Activated CD4-positive, alpha-beta T cell treated with anti-CD3 and anti-CD28 coated beads for 36 hours (primary cell): Measurements from ENCODE around the gene TTLL10. TPM values are rescaled to one million over a fixed set of nuclear protein-coding genes. Genes with fewer than 3 reads are reported as not detected.

ENCODE experiments used
- ATAC-seq: fragments of 200-7000 bp; cut with Tn5 transposase; one replicate; pipeline ENCODE4 v1.10.0; 2021; ENCODE audit warnings: mild to moderate bottlenecking, moderate library complexity
- CTCF ChIA-PET: fragments of 350-600 bp; sonication (Branson Sonifier 250); formaldehyde crosslinking; loops from one replicate; lab custom pipeline; 2021; ENCODE audit warnings: antibody characterized with exemption; lab: Charles Lee
- POLR2A ChIA-PET: fragments of 350-600 bp; sonication (Branson Sonifier 250); formaldehyde crosslinking; loops from one replicate; lab custom pipeline; 2021; ENCODE audit warnings: antibody characterized with exemption, inconsistent platforms; lab: Charles Lee
- DNase-seq: peaks from one replicate; pipeline ENCODE4 v3.0.0-alpha.2; 2020
- H3K27ac Mint-ChIP-seq: one replicate; pipeline ENCODE4 v1.8.0; 2021; ENCODE audit warnings: mixed read lengths
- H3K27me3 Mint-ChIP-seq: one replicate; pipeline ENCODE4 v1.8.0; 2021; ENCODE audit warnings: mixed read lengths
- H3K36me3 Mint-ChIP-seq: one replicate; pipeline ENCODE4 v1.8.0; 2021; ENCODE audit warnings: low read depth, mixed read lengths
- H3K4me1 Mint-ChIP-seq: one replicate; pipeline ENCODE4 v1.8.0; 2021; ENCODE audit warnings: mixed read lengths
- H3K4me3 Mint-ChIP-seq: one replicate; pipeline ENCODE4 v1.8.0; 2021; ENCODE audit warnings: mild to moderate bottlenecking, moderate library complexity, mixed read lengths
- H3K9me3 Mint-ChIP-seq: one replicate; pipeline ENCODE4 v1.8.0; 2021; ENCODE audit warnings: low read depth, mixed read lengths
- intact Hi-C, 2 experiments: fragments of 100-400 bp; cut with DNase I in 1 of 2; cut with micrococcal nuclease in 1 of 2; formaldehyde crosslinking; loops; one replicate each; pipeline versions ENCODE4 v1.14.2 to v1.15.1; 2022 to 2024; cut with DNase I, micrococcal nuclease
- total RNA-seq, 2 experiments: library from RNA; stranded (reverse); gene quantifications; one replicate each; pipeline ENCODE4 v1.2.3, GENCODE V29; 2021

Gene TTLL10
- total RNA-seq, 2 experiments from 2014 or later: not detected

GRCh38 chr1:1229770-1230169 is 56.1 kb downstream of the TTLL10 start:
- Mint-ChIP-seq H3K4me3 (peak overlapping the region; percentile 94), H3K27ac (peak overlapping the region; percentile 83), H3K4me1 (peaks cover 43% of the 10 kb centered on the region), H3K27me3 (no peaks in the 10 kb centered on the region), H3K36me3 (peaks cover 45% of the 10 kb centered on the region), H3K9me3 (no peaks in the 10 kb centered on the region)
- ATAC-seq (no peak), DNase-seq (no peak)
- intact Hi-C loops: no loop called here
- ChIA-PET POLR2A (no interaction called here), CTCF (interaction anchor here (0.5 to 2.8 kb wide), 2 partner anchors 108 to 164 kb away, joined by 3 to 18 read pairs; no protein-coding TSS in a partner anchor)

- H3K4me1 Mint-ChIP-seq: peaks cover 39% of the 10 kb centered on the region
- ATAC-seq (no peak), DNase-seq (no peak)
- intact Hi-C loops: loop anchor here (1.0 kb wide), 1 partner anchor 109 kb away; no protein-coding TSS in a partner anchor
- CTCF ChIA-PET: interaction anchor here (1.0 to 2.8 kb wide), 2 partner anchors 20 to 109 kb away, joined by 5 to 18 read pairs; no protein-coding TSS in a partner anchor
- peak overlapping the region; percentile 91 for H3K27ac Mint-ChIP-seq
- POLR2A ChIA-PET: no interaction called here
- peak overlapping the region; percentile 94 for H3K4me3 Mint-ChIP-seq
- H3K36me3 Mint-ChIP-seq: peaks cover 39% of the 10 kb centered on the region
- no peaks in the 10 kb centered on the region for H3K9me3 Mint-ChIP-seq
- H3K27me3 Mint-ChIP-seq: no peaks in the 10 kb centered on the region
Measured at GRCh38 chr1:1230656-1231399, 57.1 kb downstream of the TTLL10 start.

- peak within 1 kb of the TSS; percentile 91 for H3K27ac Mint-ChIP-seq
- ATAC-seq (peak; percentile 98), DNase-seq (peak; percentile 98)
- POLR2A ChIA-PET: interaction anchor here (0.7 kb wide), 1 partner anchor 392 kb away, joined by 3 read pairs; no protein-coding TSS in a partner anchor
- no peaks in the 10 kb centered on the region for H3K9me3 Mint-ChIP-seq
- peaks cover 37% of the 10 kb centered on the region for H3K36me3 Mint-ChIP-seq
- intact Hi-C loops: loop anchor here (1.0 to 2.0 kb wide), 17 partner anchors 17 to 384 kb away; partner anchors contain the start of genes C1orf159 (in 2 of the 2), ATAD3A (in 1 of the 2), AURKAIP1 (in 1 of the 2) and CCNL2 (in 1 of the 2)
- H3K4me3 Mint-ChIP-seq: peak within 1 kb of the TSS; percentile 94
- CTCF ChIA-PET: interaction anchor here (1.0 to 2.8 kb wide), 3 partner anchors 19 to 109 kb away, joined by 3 to 18 read pairs (median 5); no protein-coding TSS in a partner anchor
- no peaks in the 10 kb centered on the region for H3K27me3 Mint-ChIP-seq
- peaks cover 35% of the 10 kb centered on the region for H3K4me1 Mint-ChIP-seq
Measured at GRCh38 chr1:1231400-1232207, 57.9 kb downstream of the TTLL10 start, which contains the start of gene SDF4. SDF4 (minus strand) TSS chr1:1232001; CDS start chr1:1228772, 3,229 bp downstream.

GRCh38 chr1:1232208-1232795 is 58.6 kb downstream of the TTLL10 start, which contains the start of gene B3GALT6:
B3GALT6 (plus strand) TSS chr1:1232237; CDS start chr1:1232279, 42 bp downstream.
- Mint-ChIP-seq H3K9me3 (no peaks in the 10 kb centered on the region), H3K27me3 (no peaks in the 10 kb centered on the region), H3K27ac (peak within 1 kb of the TSS; percentile 91), H3K4me1 (peaks cover 35% of the 10 kb centered on the region), H3K4me3 (peak within 1 kb of the TSS; percentile 94), H3K36me3 (peaks cover 37% of the 10 kb centered on the region)
- no peak for DNase-seq
- CTCF ChIA-PET: interaction anchor here (1.0 kb wide), 1 partner anchor 27 kb away, joined by 3 read pairs; no protein-coding TSS in a partner anchor
- ATAC-seq: no peak
- POLR2A ChIA-PET: interaction anchor here (0.7 kb wide), 1 partner anchor 392 kb away, joined by 3 read pairs; no protein-coding TSS in a partner anchor
- intact Hi-C loops: loop anchor here (1.0 to 2.0 kb wide), 16 partner anchors 18 to 383 kb away; partner anchors contain the start of genes C1orf159 (in 2 of the 2), ATAD3A (in 1 of the 2), AURKAIP1 (in 1 of the 2) and CCNL2 (in 1 of the 2)

GRCh38 chr1:1232796-1233566 is 59.3 kb downstream of the TTLL10 start:
- Mint-ChIP-seq H3K36me3 (peaks cover 35% of the 10 kb centered on the region), H3K27ac (peak overlapping the region; percentile 90), H3K9me3 (no peaks in the 10 kb centered on the region), H3K4me3 (peak overlapping the region; percentile 72), H3K4me1 (peaks cover 35% of the 10 kb centered on the region), H3K27me3 (no peaks in the 10 kb centered on the region)
- ChIA-PET CTCF (no interaction called here), POLR2A (no interaction called here)
- DNase-seq: no peak
- no peak for ATAC-seq
- intact Hi-C loops: loop anchor here (1.0 to 2.0 kb wide), 16 partner anchors 19 to 382 kb away; partner anchors contain the start of genes C1orf159 (in 2 of the 2), ATAD3A (in 1 of the 2), AURKAIP1 (in 1 of the 2) and CCNL2 (in 1 of the 2)

- Mint-ChIP-seq H3K27ac (peak overlapping the region; percentile 90), H3K4me3 (peak overlapping the region; percentile 72), H3K9me3 (no peaks in the 10 kb centered on the region), H3K36me3 (peaks cover 33% of the 10 kb centered on the region), H3K27me3 (no peaks in the 10 kb centered on the region), H3K4me1 (peaks cover 33% of the 10 kb centered on the region)
- no peak for DNase-seq
- intact Hi-C loops: loop anchor here in 1 of 2 experiments (2.0 kb wide), 1 partner anchor 117 kb away; the partner anchor contains the start of gene C1orf159
- ChIA-PET POLR2A (no interaction called here), CTCF (no interaction called here)
- ATAC-seq: no peak
Measured at GRCh38 chr1:1233567-1233892, 59.9 kb downstream of the TTLL10 start.

GRCh38 chr1:1234180-1234808 is 60.6 kb downstream of the TTLL10 start:
- H3K36me3 Mint-ChIP-seq: peaks cover 29% of the 10 kb centered on the region
- intact Hi-C loops: loop anchor here in 1 of 2 experiments (2.0 kb wide), 1 partner anchor 17 kb away; no protein-coding TSS in a partner anchor

GRCh38 chr1:1235016-1235744 is 61.5 kb downstream of the TTLL10 start:
- intact Hi-C loops: loop anchor here in 1 of 2 experiments (2.0 kb wide), 1 partner anchor 18 kb away; no protein-coding TSS in a partner anchor

More at GRCh38 chr1:1234180-1234808, 60.6 kb downstream of the TTLL10 start:
- Mint-ChIP-seq H3K9me3 (no peaks in the 10 kb centered on the region), H3K4me3 (peak overlapping the region; percentile 72), H3K27me3 (no peaks in the 10 kb centered on the region), H3K27ac (peak overlapping the region; percentile 59), H3K4me1 (peaks cover 28% of the 10 kb centered on the region)
- ChIA-PET POLR2A (no interaction called here), CTCF (no interaction called here)
- ATAC-seq (no peak), DNase-seq (no peak)

GRCh38 chr1:1236176-1236763 is 62.6 kb downstream of the TTLL10 start:
- no peak overlapping the region for H3K4me3 Mint-ChIP-seq
- DNase-seq (no peak), ATAC-seq (no peak)
- no peak overlapping the region for H3K27ac Mint-ChIP-seq
- peaks cover 14% of the 10 kb centered on the region for H3K36me3 Mint-ChIP-seq
- H3K27me3 Mint-ChIP-seq: no peaks in the 10 kb centered on the region
- H3K4me1 Mint-ChIP-seq: peaks cover 14% of the 10 kb centered on the region
- intact Hi-C loops: no loop called here
- ChIA-PET CTCF (interaction anchor here (0.6 kb wide), 1 partner anchor 233 kb away, joined by 3 read pairs; no protein-coding TSS in a partner anchor), POLR2A (no interaction called here)
- H3K9me3 Mint-ChIP-seq: no peaks in the 10 kb centered on the region

More at GRCh38 chr1:1235016-1235744, 61.5 kb downstream of the TTLL10 start:
- H3K4me1 Mint-ChIP-seq: peaks cover 19% of the 10 kb centered on the region
- H3K9me3 Mint-ChIP-seq: no peaks in the 10 kb centered on the region
- no peak for DNase-seq
- peaks cover 20% of the 10 kb centered on the region for H3K36me3 Mint-ChIP-seq
- no peak overlapping the region for H3K4me3 Mint-ChIP-seq
- ATAC-seq: no peak
- POLR2A ChIA-PET: no interaction called here
- no peak overlapping the region for H3K27ac Mint-ChIP-seq
- CTCF ChIA-PET: no interaction called here
- no peaks in the 10 kb centered on the region for H3K27me3 Mint-ChIP-seq
